ENCODE data around the gene ACP6.

ACP6 gene

DNA sequence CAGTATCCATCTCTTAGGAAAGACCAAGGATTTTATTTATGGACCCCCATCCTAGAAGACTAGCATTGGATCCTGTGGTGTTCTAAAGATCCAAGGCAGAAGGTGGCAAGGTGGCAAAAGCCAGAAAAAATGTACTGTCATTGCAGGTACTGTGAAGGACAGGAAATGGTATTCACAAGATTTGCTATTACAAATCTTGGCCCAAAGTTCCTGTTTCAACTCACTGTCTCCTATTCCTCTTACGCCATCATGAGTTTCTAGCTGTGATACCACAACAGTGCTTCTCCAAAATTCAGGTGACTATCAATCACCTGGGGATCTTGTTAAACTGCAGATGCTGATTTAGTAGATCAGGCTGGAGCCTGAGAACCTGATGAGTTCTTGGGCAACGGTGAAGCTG is 21.4 kb downstream of the ACP6 start:
- FAIRE-seq: no peak

DNA sequence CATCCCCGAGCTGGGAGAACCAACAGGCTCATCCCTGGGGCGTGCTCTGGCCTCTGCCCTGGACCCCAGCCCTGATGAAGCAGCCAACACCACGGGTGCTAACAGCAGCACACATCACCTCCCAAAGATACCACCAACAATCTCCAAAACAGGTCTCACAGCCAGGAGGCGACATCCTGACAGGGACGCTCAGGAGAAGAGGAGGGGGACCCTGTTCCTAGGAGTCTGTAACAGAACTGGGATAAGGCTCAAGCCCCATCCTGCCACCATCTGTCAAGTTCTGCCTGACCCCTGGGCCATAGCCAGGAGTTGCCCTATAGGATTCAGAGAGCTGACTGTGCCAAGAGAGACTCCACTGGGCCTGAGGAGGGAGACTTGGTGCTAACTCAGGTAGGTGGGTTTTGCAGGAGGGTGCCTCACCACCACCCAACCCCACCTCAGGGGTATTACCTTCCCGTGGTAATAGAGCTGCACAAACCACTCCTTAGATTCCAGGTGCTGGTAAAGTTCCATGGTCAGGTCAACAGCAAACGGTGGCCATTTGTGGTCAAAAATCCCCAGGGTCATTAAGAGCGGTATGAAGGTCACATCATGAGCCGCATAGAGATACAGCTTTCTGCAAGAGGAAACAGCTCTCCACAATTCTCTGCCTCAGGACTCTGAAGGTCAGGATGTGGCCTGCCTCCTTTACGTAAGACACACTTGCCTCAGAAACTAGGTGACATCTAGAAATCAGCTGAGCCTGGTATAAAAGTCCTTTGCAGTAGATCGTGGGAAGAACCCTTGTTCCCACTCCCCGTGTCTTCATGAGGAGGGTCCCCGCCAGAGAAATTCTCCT is 22.3 kb downstream of the ACP6 start:
- no peak for FAIRE-seq

DNA sequence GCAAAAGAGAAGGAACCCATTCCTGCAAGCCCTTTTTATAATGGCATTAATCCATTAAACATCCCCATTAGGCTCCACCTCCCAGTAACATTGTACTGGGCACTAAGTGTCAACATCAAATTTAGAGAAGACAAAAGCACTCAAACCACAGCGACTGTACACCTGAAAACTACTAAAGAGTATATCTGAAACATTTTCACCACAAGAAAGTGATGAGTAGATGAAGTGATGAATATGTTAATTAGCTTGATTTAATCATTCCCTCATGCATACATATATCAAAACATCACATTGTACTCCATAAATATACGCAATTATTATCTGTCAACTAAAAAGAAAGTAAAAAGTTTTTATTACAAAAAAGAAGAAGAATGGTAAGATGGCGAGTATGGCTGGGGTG is 26.4 kb downstream of the ACP6 start:
- FAIRE-seq: no peak

DNA sequence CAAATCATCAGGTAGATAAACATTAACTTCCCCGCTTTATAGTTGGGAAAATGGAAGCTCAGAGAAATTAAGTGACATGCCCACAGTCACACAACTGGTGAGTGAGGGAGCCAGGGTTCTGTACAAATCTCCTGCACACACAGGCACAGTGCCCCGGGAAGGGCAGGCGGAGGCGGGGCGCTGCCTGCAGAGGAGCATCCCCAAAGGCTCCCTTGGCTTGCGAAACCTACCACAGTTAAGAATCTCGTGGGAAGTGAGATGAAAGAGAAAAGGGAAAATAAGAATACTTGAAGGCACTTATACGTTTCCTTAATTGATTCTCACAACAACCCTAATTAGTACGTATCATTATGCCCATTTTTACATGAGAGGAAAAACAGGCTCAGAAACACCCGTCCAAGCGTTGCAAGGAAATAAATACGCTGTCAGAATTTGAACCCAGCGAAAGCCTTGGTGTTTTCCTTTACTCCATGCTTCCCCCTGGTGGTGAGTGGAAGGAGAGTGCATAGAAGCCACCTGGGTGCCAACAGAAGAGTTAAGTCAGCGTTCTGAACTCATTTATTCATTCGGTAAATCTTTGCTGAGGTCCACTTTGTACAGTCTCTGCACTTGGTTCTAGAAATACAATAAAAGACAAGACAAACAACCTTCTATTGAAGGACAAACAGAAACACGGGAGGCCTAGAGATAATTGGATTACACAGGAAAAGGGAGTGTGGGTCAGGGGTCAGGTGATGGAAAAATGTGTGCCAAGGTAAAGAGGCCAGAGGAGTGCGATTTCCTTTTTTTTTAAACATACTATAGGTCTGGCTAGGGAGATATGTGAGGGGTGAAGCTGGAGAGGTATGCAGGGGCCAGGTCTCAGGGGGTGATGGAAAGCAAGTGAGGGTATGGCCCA is 28.4 kb downstream of the ACP6 start:
- FAIRE-seq: peak; percentile 76

DNA sequence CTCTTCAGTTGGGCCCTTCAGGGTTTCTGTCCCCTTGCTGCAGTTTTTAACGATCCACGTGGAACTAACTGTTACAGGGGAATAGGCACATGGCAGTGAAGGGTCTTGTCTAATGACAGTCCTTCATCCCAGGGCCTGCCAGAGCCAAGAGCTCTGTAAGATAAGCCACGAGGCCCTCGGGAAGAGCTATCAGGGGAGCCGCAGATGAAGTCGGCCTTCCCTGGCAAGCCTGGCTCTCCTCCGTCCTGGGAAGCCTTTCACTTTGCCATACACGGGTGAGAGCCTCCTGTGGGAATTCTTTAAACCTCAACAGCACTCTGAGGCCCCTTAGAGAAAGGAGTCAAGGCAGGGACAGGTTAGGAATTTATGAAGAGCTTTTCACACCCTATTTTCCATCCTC is 29.0 kb downstream of the ACP6 start:
- no peak for FAIRE-seq

DNA sequence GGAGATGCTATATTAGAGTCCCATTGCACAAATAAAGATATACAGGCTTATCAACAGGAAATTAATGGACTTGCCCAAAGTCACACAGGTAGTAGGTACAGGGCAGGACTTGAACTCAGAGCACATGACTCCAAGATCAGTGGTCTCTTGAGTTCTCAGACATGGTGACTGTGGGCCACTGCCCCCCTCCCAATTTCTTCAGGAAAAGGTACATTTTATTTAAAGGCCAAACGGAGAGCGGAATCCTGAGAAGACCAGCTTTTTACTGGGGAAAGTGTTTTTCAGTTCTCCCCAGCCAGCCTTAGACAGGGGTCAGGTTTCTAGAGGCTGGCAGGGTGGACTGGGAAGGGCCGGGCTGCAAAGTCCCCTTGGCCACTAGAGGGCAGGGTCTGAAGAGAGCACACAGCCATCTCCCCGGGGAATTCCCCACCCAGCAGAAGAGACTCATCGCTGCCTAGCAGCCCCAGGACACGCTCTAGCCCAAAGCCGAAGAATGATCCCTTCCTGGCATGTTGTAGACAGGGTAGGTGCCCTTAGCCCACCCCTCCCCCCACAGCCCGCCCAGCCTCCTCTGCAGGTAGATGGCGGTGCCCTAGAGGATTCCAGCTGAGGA is 29.7 kb downstream of the ACP6 start:
- peak; percentile 22 for FAIRE-seq

DNA sequence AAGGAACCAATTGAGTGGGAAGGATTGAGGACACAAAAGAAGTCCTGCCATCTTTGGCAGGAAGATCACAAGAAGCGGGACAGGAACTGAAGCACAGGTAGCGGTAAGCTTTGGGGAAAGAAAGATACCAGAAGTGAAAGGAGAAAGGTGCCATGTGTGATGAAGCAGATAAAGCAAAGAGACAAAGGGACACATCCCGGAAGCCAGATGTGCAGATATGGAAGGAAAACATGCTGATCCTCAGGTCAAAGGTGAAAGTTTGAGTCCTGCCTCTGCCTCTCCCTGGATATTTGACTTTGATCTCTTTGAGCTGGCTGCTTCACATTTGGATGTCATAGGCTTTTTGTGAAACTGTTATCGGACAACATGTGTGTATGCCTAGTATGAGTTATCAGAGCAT is 34.0 kb downstream of the ACP6 start:
- FAIRE-seq: no peak

DNA sequence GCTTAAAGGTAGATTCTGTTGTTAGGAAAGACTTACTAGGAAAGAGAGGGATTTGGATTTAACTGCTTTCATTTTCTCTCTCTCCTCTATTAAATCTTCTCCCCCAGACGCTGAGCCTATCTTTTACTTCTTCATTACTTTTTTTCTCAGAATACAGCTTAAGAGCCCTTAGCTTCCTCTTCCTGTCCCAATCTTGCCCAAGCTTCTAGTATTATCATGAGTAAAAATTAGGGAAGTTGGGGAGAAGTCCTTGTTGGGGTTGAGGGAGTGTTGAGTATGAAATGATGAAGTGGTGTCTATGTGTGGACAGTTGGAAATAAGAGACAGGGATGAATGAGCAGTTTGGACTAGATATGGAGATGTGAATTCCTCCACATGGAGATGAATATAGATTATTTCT is 35.0 kb downstream of the ACP6 start:
- FAIRE-seq: no peak

DNA sequence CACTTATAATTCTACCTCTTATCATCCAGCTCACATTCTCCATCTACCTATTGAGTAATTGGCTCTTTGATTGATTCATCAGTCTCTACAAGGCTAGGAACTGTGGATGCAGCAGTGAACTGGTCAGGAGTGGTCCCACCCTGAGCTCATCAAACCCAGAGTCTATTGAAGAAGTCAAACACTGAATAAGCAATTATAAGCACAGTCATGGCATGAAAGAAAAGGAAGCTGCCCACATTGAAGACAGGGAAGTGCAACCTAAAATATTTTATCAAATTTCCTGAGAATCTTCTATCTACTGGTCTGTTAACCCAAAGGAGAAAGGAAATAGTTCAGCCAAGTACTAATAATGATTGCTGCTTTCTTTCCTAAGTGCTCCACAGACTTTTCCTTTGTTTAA is 35.7 kb downstream of the ACP6 start:
- FAIRE-seq: no peak

DNA sequence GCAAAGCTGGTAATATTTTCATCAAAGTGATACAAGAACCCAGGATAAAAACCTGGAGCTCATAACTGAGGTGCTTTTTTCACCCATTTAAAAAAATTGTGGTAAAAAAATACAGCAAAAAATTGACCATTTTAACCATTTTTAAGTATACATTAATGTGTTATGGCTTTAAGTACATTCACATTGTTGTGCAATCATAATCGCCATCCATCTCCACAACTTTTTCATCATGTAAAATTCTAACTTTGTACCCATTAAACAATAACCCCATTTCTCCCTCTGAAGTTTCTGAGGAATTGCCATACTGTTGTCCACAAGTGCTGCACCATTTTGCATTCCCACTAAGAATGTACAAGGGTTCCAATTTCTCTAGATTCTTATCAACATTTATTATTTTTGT is 36.6 kb downstream of the ACP6 start:
- FAIRE-seq: no peak

DNA sequence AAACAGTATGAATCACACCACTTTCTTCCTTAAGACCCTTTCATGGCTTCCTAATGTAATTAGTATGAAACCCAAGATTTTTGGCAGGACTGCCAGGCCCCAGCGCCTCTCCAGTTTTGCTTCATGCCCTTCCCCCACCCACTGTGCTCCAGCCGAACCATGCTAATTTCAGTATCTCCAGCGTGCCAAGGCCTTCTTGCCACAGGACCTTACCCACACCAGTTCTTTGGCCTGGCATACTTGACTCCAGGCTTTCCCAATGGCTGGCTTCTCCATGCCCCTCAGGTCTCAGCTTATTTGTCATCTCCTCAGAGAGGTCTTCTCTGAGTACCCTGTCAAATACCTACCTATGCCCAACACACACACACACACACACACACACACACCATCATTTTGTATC is 38.5 kb downstream of the ACP6 start:
- FAIRE-seq: no peak

DNA sequence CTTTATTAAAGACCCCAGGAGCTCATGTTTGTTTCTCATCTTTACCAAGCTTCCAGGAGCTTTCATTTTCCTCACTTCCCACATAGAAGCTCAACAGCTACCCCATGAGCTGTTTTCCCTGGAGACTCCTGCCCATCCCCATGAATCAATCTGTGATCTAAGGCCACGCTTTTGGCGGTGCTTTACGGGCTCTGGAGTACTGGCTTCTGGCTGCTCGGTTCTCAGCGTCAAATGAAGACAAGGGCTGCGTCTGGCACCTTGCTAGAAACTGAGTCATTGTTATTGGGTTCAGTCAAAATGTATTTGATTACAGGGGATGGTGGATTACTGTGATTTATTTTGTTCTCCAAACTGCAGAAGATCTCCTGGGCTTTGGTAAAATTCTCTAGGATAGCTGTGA is 39.9 kb downstream of the ACP6 start:
- FAIRE-seq: no peak

DNA sequence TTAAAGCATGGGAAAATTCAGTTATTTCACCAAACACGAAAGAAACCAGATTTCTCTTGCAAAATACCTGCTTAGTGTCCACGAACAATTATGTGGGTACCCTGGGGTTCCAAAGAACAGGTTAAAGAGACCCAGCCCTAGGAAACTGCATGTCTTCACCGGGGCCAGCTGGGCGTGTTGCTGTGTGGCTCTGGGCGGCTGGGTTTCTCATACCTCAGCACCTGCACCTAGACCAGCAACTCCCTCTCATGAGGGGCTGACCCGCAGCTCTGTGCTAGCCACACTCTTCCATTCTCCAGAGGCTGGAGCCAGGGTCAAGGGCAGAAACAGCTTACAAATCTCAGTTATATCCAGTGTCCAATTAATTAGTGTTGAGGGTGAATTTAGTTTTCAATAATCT is 40.3 kb downstream of the ACP6 start:
- FAIRE-seq: no peak

DNA sequence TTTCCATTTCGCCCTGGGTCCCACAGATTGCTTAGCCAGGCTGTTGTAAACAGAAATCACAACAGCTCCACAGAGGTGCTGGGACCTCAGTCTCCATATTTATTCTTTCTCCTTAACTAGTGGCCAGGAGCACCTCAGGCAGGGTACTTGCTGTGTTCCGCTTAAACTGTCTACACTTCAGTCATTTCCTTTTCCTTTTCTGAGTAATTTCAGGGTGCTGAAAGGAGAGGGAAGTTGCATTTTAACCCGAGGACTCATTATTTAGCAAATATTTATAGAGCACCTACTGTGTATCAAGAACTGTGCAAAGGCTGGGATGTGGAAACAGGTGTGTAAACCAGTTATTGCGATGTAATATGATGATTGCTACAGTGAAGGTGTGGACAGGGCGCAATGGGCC is 41.9 kb downstream of the ACP6 start:
- no peak for FAIRE-seq

DNA sequence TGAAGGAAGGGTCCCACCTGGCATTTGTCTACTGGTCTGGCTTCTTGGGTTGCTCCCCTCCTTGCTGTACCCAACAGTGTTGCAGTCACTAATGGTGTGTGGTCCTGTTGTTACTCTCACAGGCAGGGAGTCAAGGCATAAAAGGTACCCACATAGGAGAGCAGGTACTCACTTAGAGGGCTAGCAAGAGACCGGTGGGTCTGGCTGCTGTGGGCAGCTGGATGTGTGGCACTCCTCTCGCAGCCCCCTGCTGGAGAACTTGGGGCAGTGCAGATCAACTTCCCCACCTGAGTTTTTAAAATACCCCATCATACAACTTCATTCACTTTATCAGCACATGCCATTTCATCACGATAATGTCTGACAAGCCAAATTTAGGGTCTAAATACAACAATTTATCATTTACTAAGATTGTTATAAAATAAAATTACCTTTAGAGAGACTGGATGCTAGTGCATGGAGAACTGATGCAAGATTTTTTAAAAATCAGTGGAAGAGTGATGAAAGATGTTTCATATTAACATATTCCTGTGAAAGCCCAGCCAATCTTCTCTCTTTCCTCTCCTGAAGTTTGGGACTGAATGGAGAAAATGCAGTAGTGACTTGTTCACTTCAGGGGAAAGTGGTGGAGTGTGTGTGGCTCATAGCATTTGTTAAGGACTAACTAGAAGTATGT is 42.8 kb downstream of the ACP6 start:
- peak; percentile 76 for FAIRE-seq

DNA sequence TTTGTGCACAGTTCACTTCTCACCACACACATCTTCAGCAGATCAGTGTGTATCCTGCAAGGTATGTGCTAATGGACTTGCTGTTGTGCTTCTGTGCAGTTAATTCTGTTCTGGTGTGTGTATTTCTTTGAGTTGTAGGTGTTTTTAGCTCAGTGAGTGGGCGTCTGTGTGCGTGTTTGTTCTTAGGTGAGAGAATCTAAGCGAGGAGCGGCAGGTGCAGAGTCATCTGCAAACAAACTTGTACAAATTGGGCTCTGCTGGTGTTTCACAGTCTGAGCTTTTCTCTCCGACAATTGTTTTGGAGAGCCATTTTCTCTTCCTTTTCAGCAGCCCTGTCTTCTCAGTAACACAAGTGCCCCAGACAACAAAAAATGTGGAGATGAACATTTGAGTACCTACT is 43.6 kb downstream of the ACP6 start:
- FAIRE-seq: no peak

DNA sequence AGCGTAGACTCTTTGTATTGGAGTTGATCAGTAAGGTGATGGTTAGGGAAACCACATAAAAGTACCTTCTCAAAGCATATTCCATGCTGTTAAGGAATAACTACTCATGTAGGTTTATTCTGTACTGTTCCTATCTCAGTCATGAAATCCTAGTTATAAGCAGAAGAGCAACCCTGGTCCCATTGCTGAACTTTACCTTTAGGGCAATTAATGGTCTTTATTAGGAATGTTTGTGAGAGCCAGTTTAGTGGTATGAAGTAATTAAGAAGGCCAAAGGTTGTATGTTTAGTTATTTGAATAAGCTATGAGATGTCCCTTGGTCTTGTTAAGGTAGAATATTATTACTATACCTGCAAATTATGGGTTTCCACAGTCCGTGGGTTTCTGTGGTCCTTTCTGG is 44.0 kb downstream of the ACP6 start:
- FAIRE-seq: no peak

DNA sequence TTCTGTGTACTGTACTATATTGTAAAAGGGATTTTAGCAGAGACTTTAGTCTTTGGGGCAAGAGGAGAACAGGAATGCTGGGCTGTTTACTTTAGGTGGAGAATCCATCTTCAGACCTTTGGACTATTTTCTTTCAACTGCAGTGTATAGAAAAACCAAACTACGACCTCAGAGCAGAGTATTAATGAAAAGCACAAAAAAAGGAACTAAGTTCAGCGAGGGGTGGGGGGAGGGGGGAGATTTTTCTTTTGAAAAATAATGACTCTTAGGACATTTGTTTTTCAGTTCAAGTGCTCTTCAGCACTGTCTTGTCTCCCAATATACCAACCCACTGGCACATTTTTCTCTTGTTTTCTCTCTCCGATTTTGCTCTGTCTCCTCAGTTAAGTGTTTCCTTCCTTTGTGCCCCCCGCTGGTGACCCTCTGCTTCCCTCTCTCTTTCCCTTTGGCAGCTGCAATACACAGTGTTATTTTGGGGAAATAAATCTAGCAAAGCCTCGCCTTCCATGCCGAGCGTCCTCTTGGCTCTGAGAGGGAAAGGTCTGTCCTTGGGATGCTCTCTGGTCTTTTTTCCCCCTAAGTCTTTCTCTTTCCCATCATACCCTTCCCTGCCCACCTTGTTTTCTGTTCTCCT is 44.8 kb downstream of the ACP6 start:
- no peak for FAIRE-seq

DNA sequence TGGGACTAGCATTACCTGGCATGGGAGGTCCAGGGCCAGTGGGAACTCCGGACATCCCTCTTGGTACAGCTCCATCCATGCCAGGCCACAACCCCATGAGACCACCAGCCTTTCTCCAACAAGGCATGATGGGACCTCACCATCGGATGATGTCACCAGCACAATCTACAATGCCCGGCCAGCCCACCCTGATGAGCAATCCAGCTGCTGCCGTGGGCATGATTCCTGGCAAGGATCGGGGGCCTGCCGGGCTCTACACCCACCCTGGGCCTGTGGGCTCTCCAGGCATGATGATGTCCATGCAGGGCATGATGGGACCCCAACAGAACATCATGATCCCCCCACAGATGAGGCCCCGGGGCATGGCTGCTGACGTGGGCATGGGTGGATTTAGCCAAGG is 45.8 kb downstream of the ACP6 start:
- FAIRE-seq: no peak

DNA sequence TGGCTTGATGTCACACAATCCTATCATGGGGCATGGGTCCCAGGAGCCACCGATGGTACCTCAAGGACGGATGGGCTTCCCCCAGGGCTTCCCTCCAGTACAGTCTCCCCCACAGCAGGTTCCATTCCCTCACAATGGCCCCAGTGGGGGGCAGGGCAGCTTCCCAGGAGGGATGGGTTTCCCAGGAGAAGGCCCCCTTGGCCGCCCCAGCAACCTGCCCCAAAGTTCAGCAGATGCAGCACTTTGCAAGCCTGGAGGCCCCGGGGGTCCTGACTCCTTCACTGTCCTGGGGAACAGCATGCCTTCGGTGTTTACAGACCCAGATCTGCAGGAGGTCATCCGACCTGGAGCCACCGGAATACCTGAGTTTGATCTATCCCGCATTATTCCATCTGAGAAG is 46.3 kb downstream of the ACP6 start:
- no peak for FAIRE-seq

DNA sequence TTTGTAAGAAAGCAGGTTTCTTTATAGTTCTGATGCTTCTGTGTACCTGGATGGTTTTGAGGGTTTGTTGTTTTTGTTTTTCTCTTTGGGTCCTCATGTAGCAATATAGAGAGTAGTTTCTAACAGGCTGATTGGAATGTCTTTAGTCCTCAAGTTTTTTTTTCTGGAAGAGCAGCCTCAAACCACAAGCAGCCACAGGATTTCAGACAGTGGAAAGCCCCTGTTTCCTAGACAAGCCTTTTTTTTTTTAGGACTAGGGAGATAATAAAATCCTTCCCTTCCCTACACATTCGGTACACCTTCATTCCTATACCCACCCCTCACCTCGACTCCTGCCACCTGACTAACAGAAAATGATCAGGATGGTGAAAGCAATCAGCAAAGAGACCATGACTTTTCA is 47.6 kb downstream of the ACP6 start:
- FAIRE-seq: no peak

DNA sequence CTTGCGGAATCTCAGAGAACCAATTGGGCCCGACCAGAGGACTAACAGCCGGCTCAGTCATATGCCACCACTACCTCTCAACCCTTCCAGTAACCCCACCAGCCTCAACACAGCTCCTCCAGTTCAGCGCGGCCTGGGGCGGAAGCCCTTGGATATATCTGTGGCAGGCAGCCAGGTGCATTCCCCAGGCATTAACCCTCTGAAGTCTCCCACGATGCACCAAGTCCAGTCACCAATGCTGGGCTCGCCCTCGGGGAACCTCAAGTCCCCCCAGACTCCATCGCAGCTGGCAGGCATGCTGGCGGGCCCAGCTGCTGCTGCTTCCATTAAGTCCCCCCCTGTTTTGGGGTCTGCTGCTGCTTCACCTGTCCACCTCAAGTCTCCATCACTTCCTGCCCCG is 49.8 kb downstream of the ACP6 start:
- no peak for FAIRE-seq

DNA sequence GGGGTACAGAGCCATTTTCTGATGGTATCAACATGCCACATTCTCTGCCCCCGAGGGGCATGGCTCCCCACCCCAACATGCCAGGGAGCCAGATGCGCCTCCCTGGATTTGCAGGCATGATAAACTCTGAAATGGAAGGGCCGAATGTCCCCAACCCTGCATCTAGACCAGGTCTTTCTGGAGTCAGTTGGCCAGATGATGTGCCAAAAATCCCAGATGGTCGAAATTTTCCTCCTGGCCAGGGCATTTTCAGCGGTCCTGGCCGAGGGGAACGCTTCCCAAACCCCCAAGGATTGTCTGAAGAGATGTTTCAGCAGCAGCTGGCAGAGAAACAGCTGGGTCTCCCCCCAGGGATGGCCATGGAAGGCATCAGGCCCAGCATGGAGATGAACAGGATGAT is 50.6 kb downstream of the ACP6 start:
- no peak for FAIRE-seq
